Measurements from ENCODE around the gene FZD1. TPM values are rescaled to one million over a fixed set of nuclear protein-coding genes. Genes with fewer than 3 reads are reported as not detected.

Gene FZD1
- total RNA-seq, 1 donor from 2014 or later: 0.55 TPM

DNA sequence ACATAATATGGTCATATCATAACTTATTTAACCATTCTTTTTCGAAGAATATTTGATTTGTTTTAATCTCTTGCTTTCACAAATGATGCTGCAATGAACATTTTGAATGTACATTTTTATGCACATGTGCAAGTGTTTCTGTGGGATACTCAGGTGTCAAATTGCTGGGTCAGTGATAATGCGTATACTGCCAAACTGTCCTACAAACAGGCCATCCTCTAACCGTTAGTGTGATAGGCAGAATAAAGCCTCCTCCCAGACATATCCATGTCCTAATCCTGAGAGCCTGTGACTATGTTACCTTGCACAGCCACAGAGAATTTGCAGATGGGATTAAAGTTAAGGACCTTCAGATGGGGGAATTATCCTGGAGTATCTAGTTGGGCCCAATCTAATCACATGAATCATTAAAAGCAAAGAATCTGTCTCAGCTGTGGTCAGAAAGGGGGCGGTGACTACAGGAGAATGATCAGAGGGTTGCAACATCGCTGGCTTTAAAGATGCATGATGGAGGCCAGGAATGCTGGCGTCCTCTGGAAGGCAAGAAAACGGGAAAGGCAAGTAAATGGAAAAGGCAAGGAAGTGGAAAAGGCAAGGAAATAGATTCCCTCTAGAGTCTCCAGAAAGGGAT, 46.7 kb downstream of the FZD1 start:
- TF ChIP-seq, protein P1, sequence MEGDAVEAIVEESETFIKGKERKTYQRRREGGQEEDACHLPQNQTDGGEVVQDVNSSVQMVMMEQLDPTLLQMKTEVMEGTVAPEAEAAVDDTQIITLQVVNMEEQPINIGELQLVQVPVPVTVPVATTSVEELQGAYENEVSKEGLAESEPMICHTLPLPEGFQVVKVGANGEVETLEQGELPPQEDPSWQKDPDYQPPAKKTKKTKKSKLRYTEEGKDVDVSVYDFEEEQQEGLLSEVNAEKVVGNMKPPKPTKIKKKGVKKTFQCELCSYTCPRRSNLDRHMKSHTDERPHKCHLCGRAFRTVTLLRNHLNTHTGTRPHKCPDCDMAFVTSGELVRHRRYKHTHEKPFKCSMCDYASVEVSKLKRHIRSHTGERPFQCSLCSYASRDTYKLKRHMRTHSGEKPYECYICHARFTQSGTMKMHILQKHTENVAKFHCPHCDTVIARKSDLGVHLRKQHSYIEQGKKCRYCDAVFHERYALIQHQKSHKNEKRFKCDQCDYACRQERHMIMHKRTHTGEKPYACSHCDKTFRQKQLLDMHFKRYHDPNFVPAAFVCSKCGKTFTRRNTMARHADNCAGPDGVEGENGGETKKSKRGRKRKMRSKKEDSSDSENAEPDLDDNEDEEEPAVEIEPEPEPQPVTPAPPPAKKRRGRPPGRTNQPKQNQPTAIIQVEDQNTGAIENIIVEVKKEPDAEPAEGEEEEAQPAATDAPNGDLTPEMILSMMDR (IDR thresholded peaks at IDR 0.05): no peak
- intact Hi-C loops (cut with micrococcal nuclease): no loop called here
- ChIA-PET POLR2A (no interaction called here), CTCF (no interaction called here)
- Mint-ChIP-seq H3K36me3 (ENCODE audit: low read depth) (no peaks in the 10 kb centered on the region), H3K9me3 (no peaks in the 10 kb centered on the region), H3K4me3 (no peak overlapping the region), H3K4me1 (peaks cover 2% of the 10 kb centered on the region), H3K27me3 (no peaks in the 10 kb centered on the region), H3K27ac (no peak overlapping the region)
- DNase-seq (no peak), ATAC-seq (ENCODE audit: low read depth) (no peak)

DNA sequence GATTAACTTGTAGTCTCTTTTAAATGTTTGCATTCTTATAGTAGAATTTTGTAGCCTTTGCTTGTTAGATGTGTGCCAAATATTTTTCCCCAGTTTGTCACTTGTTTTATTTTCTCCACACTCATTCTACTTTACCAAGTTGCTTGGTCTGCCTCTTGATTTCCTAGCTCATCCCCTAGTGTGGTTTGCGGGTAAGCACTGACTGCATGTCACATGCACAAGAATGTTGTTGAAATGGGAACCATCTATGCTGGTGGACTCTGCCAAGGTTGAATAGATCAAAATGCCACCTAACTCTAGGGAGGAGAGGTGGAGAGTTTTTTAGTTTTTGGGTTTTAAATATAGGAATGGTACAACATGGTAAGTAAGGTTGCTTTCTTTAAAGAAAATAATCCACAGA, 47.6 kb downstream of the FZD1 start:
- H3K4me3 Mint-ChIP-seq: no peak overlapping the region
- H3K27ac Mint-ChIP-seq: no peak overlapping the region
- ATAC-seq (ENCODE audit: low read depth) (no peak), DNase-seq (no peak)
- H3K4me1 Mint-ChIP-seq: peaks cover 2% of the 10 kb centered on the region
- POLR2A ChIA-PET: no interaction called here
- H3K27me3 Mint-ChIP-seq: no peaks in the 10 kb centered on the region
- intact Hi-C loops (cut with micrococcal nuclease): no loop called here
- H3K9me3 Mint-ChIP-seq: no peaks in the 10 kb centered on the region
- CTCF ChIA-PET: no interaction called here
- TF ChIP-seq, protein P1 (IDR thresholded peaks at IDR 0.05): no peak
- H3K36me3 Mint-ChIP-seq (ENCODE audit: low read depth): no peaks in the 10 kb centered on the region

DNA sequence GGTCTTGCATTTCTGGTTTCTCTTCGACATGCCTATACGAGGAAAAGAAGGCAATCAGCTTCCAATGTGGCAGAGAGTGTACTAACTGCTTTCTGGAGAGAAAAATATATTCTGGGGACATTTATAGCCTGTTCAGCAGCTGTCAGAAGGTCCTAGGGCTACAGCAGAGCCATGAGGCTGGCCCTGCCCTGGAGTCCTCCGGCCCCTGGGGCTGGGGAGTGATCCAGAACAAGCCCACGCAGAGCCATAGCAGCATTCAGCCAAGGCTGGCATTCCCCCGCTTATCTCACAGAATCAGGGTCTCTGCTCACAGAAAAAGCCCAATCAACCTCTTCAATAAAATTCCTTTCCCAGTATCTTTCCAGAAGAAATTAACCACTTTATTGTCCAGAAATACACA, 48.9 kb downstream of the FZD1 start:
- no peak for DNase-seq
- Mint-ChIP-seq H3K27ac (no peak overlapping the region), H3K36me3 (ENCODE audit: low read depth) (no peaks in the 10 kb centered on the region), H3K4me1 (peaks cover 2% of the 10 kb centered on the region), H3K4me3 (no peak overlapping the region), H3K9me3 (no peaks in the 10 kb centered on the region), H3K27me3 (peaks cover 3% of the 10 kb centered on the region)
- ChIA-PET CTCF (no interaction called here), POLR2A (no interaction called here)
- TF ChIP-seq, protein P1 (IDR thresholded peaks at IDR 0.05): no peak
- intact Hi-C loops (cut with micrococcal nuclease): no loop called here
- ATAC-seq (ENCODE audit: low read depth): no peak

DNA sequence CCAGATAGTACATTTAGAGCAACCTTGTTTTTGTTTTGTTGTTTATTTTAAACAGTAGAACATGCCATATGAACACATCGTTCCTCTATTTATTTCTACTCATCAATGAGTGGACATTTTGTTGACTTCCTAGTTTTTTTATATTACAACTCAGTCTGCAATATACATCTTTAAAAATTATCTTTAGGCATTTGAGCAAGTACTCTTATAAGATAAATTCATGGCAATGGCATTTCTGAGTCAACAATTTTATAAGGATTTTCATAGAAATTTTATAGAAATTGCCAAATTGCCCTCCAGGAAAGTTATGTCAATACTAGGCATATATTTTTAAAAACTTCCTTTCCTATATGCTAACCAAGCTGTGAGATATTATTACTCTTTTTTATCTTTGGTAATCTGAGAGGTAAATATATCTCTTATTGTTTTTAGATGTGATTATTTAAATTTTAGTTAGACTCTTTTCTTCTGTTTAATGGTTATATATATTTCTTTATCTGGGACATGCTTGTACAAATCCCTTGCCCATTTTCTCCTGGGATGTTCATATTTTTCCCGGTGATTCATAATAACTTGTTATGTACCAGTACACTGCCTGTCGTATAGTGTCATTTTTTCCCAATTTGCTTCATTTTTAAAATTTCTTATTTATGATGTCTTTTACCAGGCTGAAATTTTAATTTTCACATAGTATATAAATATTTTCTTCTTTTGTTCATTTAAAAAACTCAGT, 50.5 kb downstream of the FZD1 start:
- POLR2A ChIA-PET: no interaction called here
- H3K4me1 Mint-ChIP-seq: no peaks in the 10 kb centered on the region
- peaks cover 3% of the 10 kb centered on the region for H3K27me3 Mint-ChIP-seq
- DNase-seq (no peak), ATAC-seq (ENCODE audit: low read depth) (no peak)
- intact Hi-C loops (cut with micrococcal nuclease): no loop called here
- H3K27ac Mint-ChIP-seq: no peak overlapping the region
- no peak overlapping the region for H3K4me3 Mint-ChIP-seq
- no peaks in the 10 kb centered on the region for H3K9me3 Mint-ChIP-seq
- no peaks in the 10 kb centered on the region for H3K36me3 Mint-ChIP-seq (ENCODE audit: low read depth)
- TF ChIP-seq, protein P1 (IDR thresholded peaks at IDR 0.05): no peak
- CTCF ChIA-PET: no interaction called here

DNA sequence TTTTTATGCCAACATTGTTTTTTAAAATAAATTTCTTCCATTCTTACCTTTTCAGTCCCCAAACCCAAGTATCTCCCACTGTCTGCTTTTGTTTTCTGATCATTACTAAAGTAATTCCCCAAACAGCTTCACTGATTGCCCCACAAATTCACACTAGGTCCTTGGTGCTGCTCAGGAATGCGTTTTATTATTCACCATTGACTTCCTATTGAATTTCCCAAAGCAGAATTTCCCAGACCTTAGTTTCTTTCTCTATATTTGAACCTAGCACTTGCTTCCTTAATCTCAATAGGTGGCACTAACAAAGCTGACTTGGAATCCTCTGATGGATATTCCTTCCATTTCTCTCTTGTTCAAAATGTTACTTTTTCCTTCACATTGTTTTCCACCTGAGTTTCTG, 52.2 kb downstream of the FZD1 start:
- Mint-ChIP-seq H3K4me1 (no peaks in the 10 kb centered on the region), H3K4me3 (no peak overlapping the region), H3K36me3 (ENCODE audit: low read depth) (no peaks in the 10 kb centered on the region), H3K27me3 (peaks cover 3% of the 10 kb centered on the region), H3K27ac (no peak overlapping the region), H3K9me3 (no peaks in the 10 kb centered on the region)
- ATAC-seq (ENCODE audit: low read depth): no peak
- CTCF ChIA-PET: no interaction called here
- no peak for DNase-seq
- POLR2A ChIA-PET: no interaction called here
- intact Hi-C loops (cut with micrococcal nuclease): no loop called here
- TF ChIP-seq, protein P1 (IDR thresholded peaks at IDR 0.05): no peak
